ENCODE measurements around the gene ZNF862.

DNA sequence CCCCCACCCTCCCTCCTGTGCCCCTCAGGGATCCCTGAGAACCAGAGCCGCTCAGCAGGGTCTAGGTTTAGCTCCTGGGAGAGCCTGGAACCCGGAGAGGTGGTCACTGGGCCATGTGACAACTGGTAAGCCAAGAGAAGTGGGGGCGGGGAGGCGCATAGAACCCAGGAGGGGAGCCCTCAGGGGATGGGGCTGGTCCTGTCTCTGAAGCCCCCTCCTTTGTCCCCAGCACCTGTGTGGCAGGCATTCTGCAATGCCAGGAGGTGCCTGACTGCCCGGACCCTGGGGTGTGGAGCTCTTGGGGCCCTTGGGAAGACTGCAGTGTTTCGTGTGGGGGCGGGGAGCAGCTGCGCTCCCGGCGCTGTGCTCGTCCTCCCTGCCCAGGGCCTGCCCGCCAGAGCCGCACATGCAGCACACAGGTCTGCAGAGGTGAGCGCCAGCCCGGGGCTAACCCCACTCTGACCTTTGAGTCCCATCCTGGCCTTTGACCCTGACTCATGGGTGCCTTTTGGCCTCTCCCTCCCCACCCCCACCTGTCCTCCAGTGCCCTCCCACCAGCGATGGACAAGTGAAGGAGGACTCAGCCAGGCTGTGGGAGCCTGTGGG lies 22.4 kb upstream of the ZNF862 start:
- TF ChIP-seq EP300 (IDR thresholded peaks at IDR 0.05) (no peak), POLR2A (IDR thresholded peaks at IDR 0.05) (no peak)
- TF ChIP-seq, protein P1, sequence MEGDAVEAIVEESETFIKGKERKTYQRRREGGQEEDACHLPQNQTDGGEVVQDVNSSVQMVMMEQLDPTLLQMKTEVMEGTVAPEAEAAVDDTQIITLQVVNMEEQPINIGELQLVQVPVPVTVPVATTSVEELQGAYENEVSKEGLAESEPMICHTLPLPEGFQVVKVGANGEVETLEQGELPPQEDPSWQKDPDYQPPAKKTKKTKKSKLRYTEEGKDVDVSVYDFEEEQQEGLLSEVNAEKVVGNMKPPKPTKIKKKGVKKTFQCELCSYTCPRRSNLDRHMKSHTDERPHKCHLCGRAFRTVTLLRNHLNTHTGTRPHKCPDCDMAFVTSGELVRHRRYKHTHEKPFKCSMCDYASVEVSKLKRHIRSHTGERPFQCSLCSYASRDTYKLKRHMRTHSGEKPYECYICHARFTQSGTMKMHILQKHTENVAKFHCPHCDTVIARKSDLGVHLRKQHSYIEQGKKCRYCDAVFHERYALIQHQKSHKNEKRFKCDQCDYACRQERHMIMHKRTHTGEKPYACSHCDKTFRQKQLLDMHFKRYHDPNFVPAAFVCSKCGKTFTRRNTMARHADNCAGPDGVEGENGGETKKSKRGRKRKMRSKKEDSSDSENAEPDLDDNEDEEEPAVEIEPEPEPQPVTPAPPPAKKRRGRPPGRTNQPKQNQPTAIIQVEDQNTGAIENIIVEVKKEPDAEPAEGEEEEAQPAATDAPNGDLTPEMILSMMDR (IDR thresholded peaks at IDR 0.05): no peak

Data from gastroesophageal sphincter (tissue), 3 donors.